Panc1 (cell line): Measurements from ENCODE around the gene AMMECR1L. TPM values are rescaled to one million over a fixed set of nuclear protein-coding genes. Genes with fewer than 3 reads are reported as not detected.

Experiments used
- ATAC-seq: fragments of 200-7000 bp; cut with Tn5 transposase; 2 replicates; pipeline ENCODE4 v1.9.1; 2020; ENCODE audit warnings: mild to moderate bottlenecking, moderate library complexity
- BruUV-seq: library from RNA; stranded (reverse); fragments of 400-500 nt; replicated peaks from 2 replicates; lab custom pipeline; 2021; lab: Mats Ljungman, UMichigan
- CTCF ChIA-PET: fragments of 300-600 bp; sonication (Branson Sonifier 250); formaldehyde crosslinking; loops from one replicate; lab custom pipeline; 2022; ENCODE audit warnings: antibody characterized with exemption; lab: Charles Lee
- POLR2A ChIA-PET: fragments of 300-600 bp; sonication (Branson Sonifier 250); formaldehyde crosslinking; loops from one replicate; lab custom pipeline; 2022; ENCODE audit warnings: antibody characterized with exemption; lab: Charles Lee
- DNase-seq: peaks from one replicate; pipeline ENCODE4 v3.0.0-alpha.2; 2010; ENCODE audit warnings: low read depth, low spot score
- H3K27ac ChIP-seq: 2 replicates; pipeline ENCODE4 v1.5.1; 2011; ENCODE audit warnings: mild to moderate bottlenecking, low read length, inconsistent platforms
- H3K27me3 ChIP-seq: fragments of 200-500 bp; sonication (Bioruptor generic); 2 replicates; pipeline ENCODE4 v1.6.0; 2014; ENCODE audit warnings: low read length, inconsistent platforms; ENCODE audit not compliant: control insufficient read depth, insufficient read depth
- H3K36me3 ChIP-seq: fragments of 200-500 bp; sonication (Bioruptor generic); 2 replicates; pipeline ENCODE4 v1.5.1; 2014; ENCODE audit warnings: inconsistent platforms, mild to moderate bottlenecking, low read length, moderate library complexity; ENCODE audit not compliant: control insufficient read depth, insufficient read depth
- H3K4me1 ChIP-seq: 2 replicates; pipeline ENCODE4 v1.5.1; 2011; ENCODE audit warnings: inconsistent platforms, mild to moderate bottlenecking, low read length, moderate library complexity; ENCODE audit not compliant: control insufficient read depth, insufficient read depth
- H3K4me3 ChIP-seq, 2 experiments: 2 replicates each; pipeline ENCODE4 v1.5.1; 2011 to 2012; ENCODE audit warnings: low read depth in 2 of 2, low read length in 2 of 2, mild to moderate bottlenecking in 2 of 2, inconsistent platforms in 1 of 2, moderate library complexity in 1 of 2
- H3K9me3 ChIP-seq: fragments of 200-500 bp; sonication (Bioruptor generic); 2 replicates; pipeline ENCODE4 v1.5.1; 2014; ENCODE audit warnings: low read depth, mild to moderate bottlenecking, inconsistent platforms, low read length, moderate library complexity; ENCODE audit not compliant: control insufficient read depth, insufficient read depth
- POLR2AphosphoS5 ChIP-seq: IDR thresholded peaks from 2 replicates; pipeline ENCODE4 v1.6.1; 2012; ENCODE audit warnings: mild to moderate bottlenecking, low read depth, low read length, moderate library complexity
- SIN3A ChIP-seq: IDR thresholded peaks from 2 replicates; pipeline ENCODE4 v1.6.1; 2012; ENCODE audit warnings: low read depth, mild to moderate bottlenecking, low read length, moderate library complexity, borderline replicate concordance; ENCODE audit not compliant: insufficient read depth
- TCF7L2 ChIP-seq: IDR thresholded peaks from 2 replicates; pipeline ENCODE4 v1.6.1; 2011; ENCODE audit warnings: mild to moderate bottlenecking, low read depth, low read length, inconsistent platforms
- in situ Hi-C: cut with HindIII; loops from 2 replicates; pipeline ENCODE4 v1.10.0; 2016; ENCODE audit warnings: low sequenced_read_pairs, low pct_unique_long_range_greater_than_20kb
- intact Hi-C: fragments of 100-400 bp; cut with micrococcal nuclease; formaldehyde crosslinking; loops from one replicate; pipeline ENCODE4 v1.10.0; 2022; ENCODE audit not compliant: unreplicated experiment
- total RNA-seq: library from RNA; stranded (reverse); gene quantifications from one replicate; pipeline ENCODE4 v1.2.1, GENCODE V29; 2021; ENCODE audit not compliant: unreplicated experiment
- TF ChIP-seq, protein P1 (sequence below): fragments of 450-650 bp; IDR thresholded peaks from 2 replicates; pipeline ENCODE4 v1.5.1; 2017; ENCODE audit warnings: mild to moderate bottlenecking
- TF ChIP-seq, protein P2 (sequence below), 2 experiments: IDR thresholded peaks; 2 replicates each; pipeline ENCODE4 v1.6.1; 2011 to 2012; ENCODE audit warnings: low read depth in 2 of 2, control low read depth in 1 of 2, low read length in 1 of 2, mild to moderate bottlenecking in 1 of 2, moderate library complexity in 1 of 2; ENCODE audit not compliant: insufficient read depth in 1 of 2

Gene AMMECR1L
- total RNA-seq, 1 experiment from 2014 or later = 26.5 TPM

DNA sequence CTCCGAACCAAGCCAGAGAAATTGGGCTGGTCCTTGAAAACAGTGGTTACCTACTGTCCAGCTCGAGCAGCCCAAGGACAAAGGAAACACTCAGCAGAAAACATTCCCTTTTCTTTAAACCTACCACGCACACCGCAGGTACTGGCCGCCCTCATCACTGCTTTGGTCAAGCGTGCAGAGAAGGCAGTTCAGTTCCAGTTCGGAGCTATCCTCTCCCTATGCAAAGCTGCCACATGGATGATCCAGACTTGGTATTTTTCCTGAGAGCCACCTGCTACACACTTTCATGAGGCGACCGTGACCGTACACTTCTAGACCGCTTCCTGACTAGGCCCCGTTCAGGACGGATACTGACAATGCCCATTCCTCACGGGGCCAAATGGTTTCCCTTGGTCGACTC, 23.5 kb downstream of the AMMECR1L start:
- BruUV-seq = no TSS peak
- no peak for ATAC-seq
- no peak for DNase-seq
- Histone ChIP-seq H3K4me3 (no peak overlapping the region), H3K27ac (no peak overlapping the region), H3K9me3 (no peaks in the 10 kb centered on the region), H3K4me1 (peaks cover 18% of the 10 kb centered on the region), H3K36me3 (peaks cover 24% of the 10 kb centered on the region), H3K27me3 (no peaks in the 10 kb centered on the region)
- POLR2A ChIA-PET = no interaction called here
- TF ChIP-seq, protein P1, sequence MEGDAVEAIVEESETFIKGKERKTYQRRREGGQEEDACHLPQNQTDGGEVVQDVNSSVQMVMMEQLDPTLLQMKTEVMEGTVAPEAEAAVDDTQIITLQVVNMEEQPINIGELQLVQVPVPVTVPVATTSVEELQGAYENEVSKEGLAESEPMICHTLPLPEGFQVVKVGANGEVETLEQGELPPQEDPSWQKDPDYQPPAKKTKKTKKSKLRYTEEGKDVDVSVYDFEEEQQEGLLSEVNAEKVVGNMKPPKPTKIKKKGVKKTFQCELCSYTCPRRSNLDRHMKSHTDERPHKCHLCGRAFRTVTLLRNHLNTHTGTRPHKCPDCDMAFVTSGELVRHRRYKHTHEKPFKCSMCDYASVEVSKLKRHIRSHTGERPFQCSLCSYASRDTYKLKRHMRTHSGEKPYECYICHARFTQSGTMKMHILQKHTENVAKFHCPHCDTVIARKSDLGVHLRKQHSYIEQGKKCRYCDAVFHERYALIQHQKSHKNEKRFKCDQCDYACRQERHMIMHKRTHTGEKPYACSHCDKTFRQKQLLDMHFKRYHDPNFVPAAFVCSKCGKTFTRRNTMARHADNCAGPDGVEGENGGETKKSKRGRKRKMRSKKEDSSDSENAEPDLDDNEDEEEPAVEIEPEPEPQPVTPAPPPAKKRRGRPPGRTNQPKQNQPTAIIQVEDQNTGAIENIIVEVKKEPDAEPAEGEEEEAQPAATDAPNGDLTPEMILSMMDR = no peak
- TF ChIP-seq, protein P2, sequence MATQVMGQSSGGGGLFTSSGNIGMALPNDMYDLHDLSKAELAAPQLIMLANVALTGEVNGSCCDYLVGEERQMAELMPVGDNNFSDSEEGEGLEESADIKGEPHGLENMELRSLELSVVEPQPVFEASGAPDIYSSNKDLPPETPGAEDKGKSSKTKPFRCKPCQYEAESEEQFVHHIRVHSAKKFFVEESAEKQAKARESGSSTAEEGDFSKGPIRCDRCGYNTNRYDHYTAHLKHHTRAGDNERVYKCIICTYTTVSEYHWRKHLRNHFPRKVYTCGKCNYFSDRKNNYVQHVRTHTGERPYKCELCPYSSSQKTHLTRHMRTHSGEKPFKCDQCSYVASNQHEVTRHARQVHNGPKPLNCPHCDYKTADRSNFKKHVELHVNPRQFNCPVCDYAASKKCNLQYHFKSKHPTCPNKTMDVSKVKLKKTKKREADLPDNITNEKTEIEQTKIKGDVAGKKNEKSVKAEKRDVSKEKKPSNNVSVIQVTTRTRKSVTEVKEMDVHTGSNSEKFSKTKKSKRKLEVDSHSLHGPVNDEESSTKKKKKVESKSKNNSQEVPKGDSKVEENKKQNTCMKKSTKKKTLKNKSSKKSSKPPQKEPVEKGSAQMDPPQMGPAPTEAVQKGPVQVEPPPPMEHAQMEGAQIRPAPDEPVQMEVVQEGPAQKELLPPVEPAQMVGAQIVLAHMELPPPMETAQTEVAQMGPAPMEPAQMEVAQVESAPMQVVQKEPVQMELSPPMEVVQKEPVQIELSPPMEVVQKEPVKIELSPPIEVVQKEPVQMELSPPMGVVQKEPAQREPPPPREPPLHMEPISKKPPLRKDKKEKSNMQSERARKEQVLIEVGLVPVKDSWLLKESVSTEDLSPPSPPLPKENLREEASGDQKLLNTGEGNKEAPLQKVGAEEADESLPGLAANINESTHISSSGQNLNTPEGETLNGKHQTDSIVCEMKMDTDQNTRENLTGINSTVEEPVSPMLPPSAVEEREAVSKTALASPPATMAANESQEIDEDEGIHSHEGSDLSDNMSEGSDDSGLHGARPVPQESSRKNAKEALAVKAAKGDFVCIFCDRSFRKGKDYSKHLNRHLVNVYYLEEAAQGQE (IDR thresholded peaks at IDR 0.05; ENCODE audit: insufficient read depth in 1 of 2, low read depth in 2 of 2, low read length in 1 of 2) = no peak
- TF ChIP-seq TCF7L2 = no peak
- no peak for TF ChIP-seq POLR2AphosphoS5
- no peak for TF ChIP-seq SIN3A
- CTCF ChIA-PET = no interaction called here
- in situ Hi-C loops = no loop called here
- intact Hi-C loops = no loop called here

DNA sequence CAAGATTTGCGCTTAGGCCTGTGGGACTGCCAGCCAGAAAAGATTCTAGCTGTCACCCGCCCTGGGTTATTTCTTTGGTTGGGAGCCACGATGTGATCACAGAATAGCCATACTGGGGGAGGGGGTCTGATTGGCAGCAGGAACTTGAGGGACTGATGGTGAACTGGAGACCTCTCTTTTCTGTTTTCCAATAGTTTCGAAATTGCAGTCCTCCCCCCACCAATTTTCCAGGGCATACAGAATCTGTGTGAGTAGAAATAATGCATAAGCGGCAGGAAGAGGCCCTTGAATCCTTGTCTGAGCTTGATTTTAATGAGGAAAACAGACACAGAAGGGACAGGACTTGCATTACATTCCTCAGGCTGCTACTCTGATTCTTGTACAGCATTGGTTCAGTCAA, 25.6 kb downstream of the AMMECR1L start:
- Histone ChIP-seq H3K36me3 (peaks cover 10% of the 10 kb centered on the region), H3K27ac (peak overlapping the region; percentile 62), H3K27me3 (no peaks in the 10 kb centered on the region), H3K9me3 (no peaks in the 10 kb centered on the region), H3K4me3 (peak overlapping the region in 1 of 2 experiments; percentile 36; a peak in 1 of 4 replicates), H3K4me1 (peaks cover 27% of the 10 kb centered on the region)
- ATAC-seq = no peak
- POLR2A ChIA-PET = no interaction called here
- intact Hi-C loops (no loop called here), in situ Hi-C loops (no loop called here)
- no TSS peak for BruUV-seq
- CTCF ChIA-PET = no interaction called here
- DNase-seq = no peak
- TF ChIP-seq, protein P1 = no peak
- TF ChIP-seq, protein P2 (IDR thresholded peaks at IDR 0.05; ENCODE audit: insufficient read depth in 1 of 2, low read depth in 2 of 2, low read length in 1 of 2) = no peak
